Adrenal gland (tissue), 12 donors: ENCODE measurements around the gene SPDYE2B. TPM values are rescaled to one million over a fixed set of nuclear protein-coding genes. Genes with fewer than 3 reads are reported as not detected.

Experiments
- polyA plus RNA-seq, 3 donors: library from polyadenylated mRNA; stranded (reverse); fragments of 200-250 nt in 2 of 3; fragments of 350-450 nt in 1 of 3; fragmentation: Illumina TruSeq in 1 of 3; extraction: RNeasy Lipid Tissue Mini Kit (QIAGEN cat#74804) in 1 of 3; gene quantifications; one replicate each; pipeline ENCODE4 v1.2.3, GENCODE V29; 2013 to 2014
- small RNA-seq, 2 donors: library from RNA; depleted of rRNA; stranded (forward); fragments of <200 nt; gene quantifications; one replicate each; pipeline ENCODE3, GENCODE V24; 2016
- total RNA-seq, 9 donors: library from RNA; depleted of rRNA in 4 of 9; stranded (reverse); fragments of >200 nt in 4 of 9; fragments of 120-200 nt in 1 of 9; fragmentation: NEBNext Ultra II Directional in 1 of 9; extraction: Animal tissue kit (Norgen Biotek cat#: 25700) in 1 of 9; gene quantifications; one replicate each; pipeline versions ENCODE4 v1.1.0 to v1.2.4, GENCODE V29; 2013 to 2023
- donor health status: healthy with polysubstance abuse.
- donor health status: Bipolar disorder and iron deficiency.
- donor health status: DM: yes; HTN: yes; CAD: no.
- donor health status: DM: no; HTN: no; CAD: no.
- donor health status: DM: no; HTN: no; CAD: no.
- donor health status: DM: yes; HTN: yes; CAD: no.

Gene SPDYE2B
- total and polyA plus RNA-seq, 12 donors, result not detected

Small RNA genes within 50 kb of the gene (small RNA-seq; reads per million reads assigned to genes)
- 0 reads per million in 2 donors for gene AC105052.3
- 0 reads per million in 2 donors for gene UPK3BL1

Other genes starting within 250 kb of the SPDYE2B start
- 100 to 1,000 TPM in 1 of 9 donors, 10 to 100 TPM in 7, 1 to 10 TPM in 1; 6.9 to 110 (median 41.1) TPM for gene ORAI2, start 216.7 kb upstream of the SPDYE2B start, total RNA-seq
- gene ORAI2, start 216.7 kb upstream of the SPDYE2B start, polyA plus RNA-seq, result 10 to 100 TPM in 1 of 3 donors, 1 to 10 TPM in 2; 7.0 to 12.7 (median 7.0) TPM
- gene ALKBH4, start 185.5 kb upstream of the SPDYE2B start, total RNA-seq, result 10 to 100 TPM; 12.1 to 37.4 (median 12.8) TPM
- 1 to 10 TPM; 6.0 to 9.2 (median 9.1) TPM for gene ALKBH4, start 185.5 kb upstream of the SPDYE2B start, polyA plus RNA-seq
- 10 to 100 TPM; 13.0 to 48.9 (median 24.9) TPM for gene LRWD1, start 185.3 kb upstream of the SPDYE2B start, total RNA-seq
- 10 to 100 TPM in 2 of 3 donors, 1 to 10 TPM in 1; 7.3 to 24.5 (median 22.9) TPM for gene LRWD1, start 185.3 kb upstream of the SPDYE2B start, polyA plus RNA-seq
- gene POLR2J, start 171.4 kb upstream of the SPDYE2B start, total RNA-seq, result 10 to 100 TPM; 15.0 to 79.4 (median 54.2) TPM
- 100 to 1,000 TPM in 2 of 3 donors, 10 to 100 TPM in 1; 75.8 to 295 (median 172) TPM for gene POLR2J, start 171.4 kb upstream of the SPDYE2B start, polyA plus RNA-seq
- gene RASA4B, start 132.5 kb upstream of the SPDYE2B start, total RNA-seq, result 10 to 100 TPM; 12.1 to 40.5 (median 22.9) TPM
- gene RASA4B, start 132.5 kb upstream of the SPDYE2B start, polyA plus RNA-seq, result 100 to 1,000 TPM in 1 of 3 donors, 10 to 100 TPM in 1, 1 to 10 TPM in 1; 1.9 to 150 (median 66.8) TPM
- gene UPK3BL2, start 106.6 kb upstream of the SPDYE2B start, total RNA-seq, result 10 to 100 TPM in 1 of 9 donors, 1 to 10 TPM in 6, under 1 TPM in 2; 0.41 to 13.9 (median 5.3) TPM
- gene UPK3BL2, start 106.6 kb upstream of the SPDYE2B start, polyA plus RNA-seq, result 10 to 100 TPM in 2 of 3 donors, 1 to 10 TPM in 1; 2.4 to 62.9 (median 17.8) TPM
- gene SPDYE2, start 99.1 kb upstream of the SPDYE2B start, total RNA-seq, result under 1 TPM in 2 of 9 donors, not detected in 7; 0.15 to 0.29 TPM
- under 1 TPM in 1 of 3 donors, not detected in 2; 0.17 TPM for gene SPDYE2, start 99.1 kb upstream of the SPDYE2B start, polyA plus RNA-seq
- gene POLR2J3, start 77.7 kb upstream of the SPDYE2B start, total RNA-seq, result 10 to 100 TPM in 8 of 9 donors, 1 to 10 TPM in 1; 2.0 to 37.4 (median 18.4) TPM
- gene POLR2J3, start 77.7 kb upstream of the SPDYE2B start, polyA plus RNA-seq, result 100 to 1,000 TPM in 2 of 3 donors, 10 to 100 TPM in 1; 47.0 to 221 (median 106) TPM
- 100 to 1,000 TPM in 1 of 9 donors, 10 to 100 TPM in 8; 18.3 to 118 (median 51.2) TPM for gene RASA4, start 33.6 kb upstream of the SPDYE2B start, total RNA-seq
- gene RASA4, start 33.6 kb upstream of the SPDYE2B start, polyA plus RNA-seq, result 100 to 1,000 TPM in 2 of 3 donors, 1 to 10 TPM in 1; 8.3 to 197 (median 115) TPM
- gene UPK3BL1, start 7.5 kb upstream of the SPDYE2B start, total RNA-seq, result 10 to 100 TPM in 7 of 9 donors, 1 to 10 TPM in 2; 3.4 to 27.7 (median 14.1) TPM
- 100 to 1,000 TPM in 2 of 3 donors, 10 to 100 TPM in 1; 11.3 to 137 (median 132) TPM for gene UPK3BL1, start 7.5 kb upstream of the SPDYE2B start, polyA plus RNA-seq
- 1 to 10 TPM in 7 of 9 donors, under 1 TPM in 1, not detected in 1; 0.55 to 8.6 (median 3.0) TPM for gene POLR2J2, start 21.3 kb downstream of the SPDYE2B start, total RNA-seq
- gene POLR2J2, start 21.3 kb downstream of the SPDYE2B start, polyA plus RNA-seq, result 1 to 10 TPM; 3.9 to 4.1 (median 4.1) TPM
- 10 to 100 TPM in 7 of 9 donors, 1 to 10 TPM in 2; 6.1 to 25.6 (median 11.2) TPM for gene FAM185A, start 98.7 kb downstream of the SPDYE2B start, total RNA-seq
- 1 to 10 TPM; 5.9 to 8.5 (median 6.0) TPM for gene FAM185A, start 98.7 kb downstream of the SPDYE2B start, polyA plus RNA-seq